Stimulated activated CD4-positive, alpha-beta T cell treated with anti-CD3 and anti-CD28 coated beads, Interleukin-15, amount 100 ng/mL, for 48 hours (primary cell): ENCODE measurements around the gene MGME1.
"Not testable (repeated sequence)": the region's sequence is repeated elsewhere in the genome, so short reads cannot be mapped to it uniquely, and the experiment has no call there.

Source experiments
- DNase-seq, 2 donors: peaks; one replicate each; pipeline ENCODE4 v3.0.0-alpha.2; 2020; ENCODE audit warnings: low read depth in 2 of 2

The MGME1 gene

DNA sequence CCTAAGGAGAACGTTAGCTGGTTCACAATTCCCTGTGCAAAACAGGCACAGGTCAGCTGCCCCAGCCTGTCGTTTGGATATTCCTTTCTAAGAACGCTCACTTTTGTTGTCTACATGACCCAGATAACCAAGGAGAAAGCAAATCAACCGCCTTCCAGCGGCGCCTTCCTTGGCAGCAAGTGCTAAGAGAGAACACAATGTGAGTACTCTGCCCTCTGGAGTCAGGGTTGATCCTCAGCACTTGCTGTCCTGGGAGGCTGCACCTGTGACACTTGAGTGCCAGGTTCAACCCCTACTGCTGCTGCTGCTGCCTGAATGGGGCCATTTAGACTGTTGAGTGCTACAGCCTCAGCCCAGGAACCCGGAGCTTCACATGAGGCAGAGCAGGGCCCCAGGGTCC is 52.1 kb downstream of the MGME1 start:
- DNase-seq, result no peak

GRCh38 chr20:18024606-18025127 is 55.8 kb downstream of the MGME1 start:
- no peak for DNase-seq

DNA sequence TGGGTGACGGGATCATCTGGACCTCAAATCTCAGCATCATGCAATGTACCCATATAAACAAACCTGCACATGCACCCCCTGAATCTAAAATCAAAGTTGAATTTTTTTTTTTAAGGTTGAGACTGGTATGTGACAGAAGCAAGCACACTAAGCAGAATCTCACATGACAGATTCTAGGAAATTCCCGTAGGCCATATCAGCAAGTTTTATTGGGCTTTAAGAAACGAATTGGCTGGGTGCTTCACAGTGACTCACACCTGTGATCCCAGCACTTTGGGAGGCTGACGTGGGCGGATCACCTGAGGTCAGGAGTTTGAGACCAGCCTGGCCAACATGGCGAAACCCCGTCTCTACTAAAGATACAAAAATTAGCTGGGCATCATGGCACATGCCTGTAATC is 58.2 kb downstream of the MGME1 start:
- DNase-seq, result not testable (repeated sequence)

DNA sequence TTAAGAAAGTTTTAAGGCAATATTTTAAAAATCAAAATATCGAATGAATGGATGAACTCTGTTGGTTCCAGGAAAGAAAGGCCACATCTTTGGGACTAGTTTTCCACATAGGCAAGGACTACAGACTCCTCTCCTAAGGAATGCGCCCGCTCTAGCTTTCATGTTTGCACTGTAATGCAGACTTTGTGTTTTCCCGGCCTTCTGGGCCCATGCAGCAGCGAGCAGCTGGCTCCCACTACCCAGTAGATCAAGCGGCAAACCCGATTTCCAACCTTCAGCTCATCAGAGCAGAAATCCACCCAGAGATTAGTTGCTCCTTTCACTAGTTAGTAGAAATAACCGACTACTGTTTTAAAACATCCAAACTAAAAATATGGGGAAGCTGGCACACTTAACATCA is 61.2 kb downstream of the MGME1 start:
- DNase-seq, result no peak

- DNase-seq, result no peak
These were observed 62.2 kb downstream of the MGME1 start for GRCh38 chr20:18031050-18031449.

DNA sequence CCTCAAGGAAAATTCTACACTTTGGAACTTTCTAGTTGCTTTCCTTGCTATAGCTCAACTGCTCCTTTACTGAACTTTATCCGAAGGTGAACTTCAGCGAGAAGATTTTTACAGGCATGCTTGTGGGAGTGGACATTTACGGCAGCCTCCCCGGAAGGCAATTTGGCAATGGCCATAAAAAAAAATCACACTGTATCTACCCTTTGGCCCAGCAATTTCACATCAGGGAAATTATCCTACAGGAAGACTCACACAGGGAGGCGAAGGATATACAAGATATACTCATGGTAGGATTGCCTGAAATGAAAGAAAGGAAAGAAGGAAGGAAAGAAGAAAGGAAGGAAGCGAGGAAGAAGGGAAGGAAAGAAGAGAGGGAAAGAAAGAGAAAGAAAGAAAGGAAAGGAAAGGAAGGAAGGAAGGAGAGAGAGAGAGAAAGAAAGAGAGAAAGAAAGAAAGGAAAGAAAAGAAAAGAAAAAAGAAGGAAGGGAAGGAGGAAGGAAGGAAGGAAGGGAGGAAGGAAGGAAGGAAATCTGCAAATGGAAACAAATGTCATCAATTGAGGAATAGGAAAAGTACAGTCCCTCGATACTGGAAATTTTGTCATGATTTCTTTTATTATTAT is 63.2 kb downstream of the MGME1 start:
- no peak for DNase-seq

GRCh38 chr20:18032977-18033892 is 64.4 kb downstream of the MGME1 start:
- no peak for DNase-seq

DNA sequence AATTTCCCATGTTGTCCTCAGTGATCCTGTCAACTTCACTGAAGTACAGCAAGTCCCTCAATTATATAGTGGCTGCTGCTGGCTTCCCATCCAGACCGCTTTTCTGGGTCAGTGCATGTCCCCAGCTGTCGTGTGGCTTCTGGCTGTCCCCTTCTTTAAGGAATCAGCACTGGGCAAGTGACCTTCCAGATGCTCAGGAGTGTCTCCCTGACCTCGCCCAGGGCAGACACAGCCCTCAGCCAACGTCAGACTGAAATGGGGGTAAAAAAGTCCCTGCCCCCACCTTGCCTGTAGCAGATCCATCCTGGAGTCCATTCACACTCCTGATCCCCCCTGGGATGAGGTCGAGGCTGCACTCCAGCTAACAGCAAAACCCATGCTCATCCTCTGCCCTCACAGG is 65.2 kb downstream of the MGME1 start:
- no peak for DNase-seq

DNA sequence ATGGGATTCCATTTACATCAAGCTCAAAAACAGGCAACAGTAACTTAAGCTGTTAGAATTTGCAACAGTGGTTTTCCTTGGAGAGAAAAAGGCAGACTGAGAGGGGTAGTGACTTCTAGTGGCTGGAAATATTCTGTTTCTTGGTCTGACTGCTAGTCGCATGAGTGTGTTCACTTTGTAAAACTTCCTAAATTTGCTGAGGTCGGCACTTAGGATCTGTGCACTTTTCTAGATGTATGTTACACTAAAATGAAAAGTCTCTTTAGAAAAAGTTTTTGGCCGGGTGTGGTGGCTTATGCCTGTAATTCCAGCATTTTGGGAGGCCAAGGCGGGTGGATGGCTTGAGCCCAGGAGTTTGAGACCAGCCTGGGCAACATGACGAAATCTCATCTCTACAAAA is 70.2 kb downstream of the MGME1 start:
- DNase-seq, result no peak
